HCT116 (cell line): ENCODE data around the gene HOMER2. TPM values are rescaled to one million over a fixed set of nuclear protein-coding genes. Genes with fewer than 3 reads are reported as not detected.

Experiments used
- ATAC-seq: fragments of 200-7000 bp; cut with Tn5 transposase; 2 replicates; pipeline ENCODE4 v1.9.1; 2020; ENCODE audit warnings: mild to moderate bottlenecking, moderate library complexity
- BruUV-seq: library from RNA; stranded (reverse); fragments of 400-500 nt; replicated peaks from 2 replicates; lab custom pipeline; 2021; lab: Mats Ljungman, UMichigan
- CTCF ChIA-PET: fragments of 300-600 bp; sonication (Branson Sonifier 250); formaldehyde crosslinking; loops from one replicate; lab custom pipeline; 2021; ENCODE audit warnings: antibody characterized with exemption; lab: Charles Lee
- POLR2A ChIA-PET: fragments of 300-600, 350-600 bp; sonication (Branson Sonifier 250); formaldehyde crosslinking; loops from one replicate; lab custom pipeline; 2021; ENCODE audit warnings: antibody characterized with exemption; lab: Charles Lee
- RAD21 ChIA-PET, 2 experiments: fragments of 300-600 bp; sonication (Branson Sonifier 250); formaldehyde crosslinking; loops; one replicate each; lab custom pipeline; 2023; ENCODE audit warnings: low total read pairs in 2 of 2; ENCODE audit not compliant: uncharacterized antibody in 2 of 2, unreplicated experiment in 2 of 2, low non-redundant PET in 1 of 2; lab: Charles Lee
- DNase-seq: peaks from one replicate; pipeline ENCODE4 v3.0.0-alpha.2; 2010; ENCODE audit warnings: low read depth, low spot score
- H2AFZ ChIP-seq: fragments of 200-600 bp; shearing (Covaris generic), sonication (generic); 2 replicates; pipeline ENCODE4 v1.6.1; 2017; ENCODE audit warnings: low read depth, mixed run types, mixed read lengths, antibody characterized with exemption, low read length; ENCODE audit not compliant: poor library complexity, severe bottlenecking
- H3K27ac ChIP-seq: 2 replicates; pipeline ENCODE4 v1.5.1; 2012; ENCODE audit warnings: low read depth, low read length
- H3K27me3 ChIP-seq: fragments of 200-600 bp; sonication (generic); 2 replicates; pipeline ENCODE4 v1.6.1; 2016; ENCODE audit warnings: mixed run types, low read length, mixed read lengths; ENCODE audit not compliant: insufficient read depth
- H3K36me3 ChIP-seq, 2 experiments: fragments of 200-500 bp in 1 of 2; fragments of 200-600 bp in 1 of 2; sonication (Bioruptor generic) in 1 of 2; sonication (generic) in 1 of 2; 2 replicates each; pipeline versions ENCODE4 v1.5.1 to v1.6.1; 2014 to 2016; ENCODE audit warnings: low read length in 2 of 2, inconsistent platforms in 1 of 2, mixed read lengths in 1 of 2, mixed run types in 1 of 2; ENCODE audit not compliant: insufficient read depth in 2 of 2, control insufficient read depth in 1 of 2
- H3K4me1 ChIP-seq, 2 experiments: fragments of 200-600 bp in 1 of 2; sonication (generic) in 1 of 2; 2 replicates each; pipeline versions ENCODE4 v1.5.1 to v1.6.1; 2012 to 2017; ENCODE audit warnings: low read length in 2 of 2, inconsistent platforms in 1 of 2, mild to moderate bottlenecking in 1 of 2, mixed read lengths in 1 of 2, mixed run types in 1 of 2, moderate library complexity in 1 of 2; ENCODE audit not compliant: insufficient read depth in 2 of 2, control insufficient read depth in 1 of 2
- H3K4me2 ChIP-seq: fragments of 200-600 bp; sonication (generic); 2 replicates; pipeline ENCODE4 v1.6.1; 2017; ENCODE audit warnings: mixed run types, low read length, mixed read lengths
- H3K4me3 ChIP-seq, 2 experiments: fragments of 200-600 bp in 1 of 2; sonication (generic) in 1 of 2; replicated peaks in 1 of 2; 2 replicates each; pipeline ENCODE4 v1.5.1; 2011 to 2016; ENCODE audit warnings: low read length in 2 of 2, control low read depth in 1 of 2, low read depth in 1 of 2, mild to moderate bottlenecking in 1 of 2, mixed read lengths in 1 of 2, mixed run types in 1 of 2
- H3K79me2 ChIP-seq: fragments of 200-600 bp; sonication (generic); 2 replicates; pipeline ENCODE4 v1.6.1; 2017; ENCODE audit warnings: mild to moderate bottlenecking, mixed run types, low read length, moderate library complexity, mixed read lengths; ENCODE audit not compliant: insufficient read depth
- H3K9ac ChIP-seq: fragments of 200-600 bp; sonication (generic); 2 replicates; pipeline ENCODE4 v1.6.1; 2016; ENCODE audit warnings: low read length, mixed read lengths
- H3K9me2 ChIP-seq: fragments of 200-600 bp; sonication (generic), shearing (Covaris generic); 2 replicates; pipeline ENCODE4 v1.6.1; 2017; ENCODE audit warnings: mixed run types, mild to moderate bottlenecking, moderate library complexity; ENCODE audit not compliant: insufficient read depth
- H3K9me3 ChIP-seq, 2 experiments: fragments of 200-500 bp in 1 of 2; fragments of 200-600 bp in 1 of 2; sonication (Bioruptor generic) in 1 of 2; sonication (generic) in 1 of 2; 2 replicates each; pipeline ENCODE4 v1.6.1; 2014 to 2017; ENCODE audit warnings: low read length in 2 of 2, mixed read lengths in 2 of 2, inconsistent platforms in 1 of 2, low read depth in 1 of 2, mild to moderate bottlenecking in 1 of 2, mixed run types in 1 of 2, moderate library complexity in 1 of 2; ENCODE audit not compliant: control insufficient read depth in 1 of 2, insufficient read depth in 1 of 2
- H4K20me1 ChIP-seq: fragments of 200-600 bp; sonication (generic), shearing (Covaris generic); 2 replicates; pipeline ENCODE4 v1.6.1; 2017; ENCODE audit warnings: mixed run types, mild to moderate bottlenecking, moderate library complexity; ENCODE audit not compliant: insufficient read depth
- ATF3 ChIP-seq: IDR thresholded peaks from 2 replicates; pipeline ENCODE4 v1.6.1; 2012
- CBX3 ChIP-seq: IDR thresholded peaks from 2 replicates; pipeline ENCODE4 v1.6.1; 2012; ENCODE audit warnings: low read depth
- CTCF ChIP-seq, 3 experiments: fragments of 200-600 bp in 1 of 3; sonication (generic) in 1 of 3; IDR thresholded peaks in 2 of 3; conservative IDR thresholded peaks in 1 of 3; 2 replicates each; pipeline ENCODE4 v1.5.1; 2012 to 2017; ENCODE audit warnings: low read depth in 2 of 3, low read length in 2 of 3, antibody characterized with exemption in 1 of 3, borderline replicate concordance in 1 of 3, control low read depth in 1 of 3, mild to moderate bottlenecking in 1 of 3, mixed read lengths in 1 of 3, mixed run types in 1 of 3, moderate library complexity in 1 of 3; ENCODE audit not compliant: insufficient read depth in 1 of 3
- EGR1 ChIP-seq: IDR thresholded peaks from 2 replicates; pipeline ENCODE4 v1.6.1; 2012; ENCODE audit warnings: low read depth
- ELF1 ChIP-seq: IDR thresholded peaks from 2 replicates; pipeline ENCODE4 v1.6.1; 2012; ENCODE audit warnings: low read depth, borderline replicate concordance
- FOSL1 ChIP-seq: IDR thresholded peaks from 2 replicates; pipeline ENCODE4 v1.6.1; 2012; ENCODE audit warnings: low read depth
- JUND ChIP-seq: IDR thresholded peaks from 2 replicates; pipeline ENCODE4 v1.6.1; 2012
- POLR2A ChIP-seq: IDR thresholded peaks from 2 replicates; pipeline ENCODE4 v1.7.0; 2011; ENCODE audit warnings: borderline replicate concordance; ENCODE audit not compliant: insufficient read depth, insufficient read length; ENCODE audit errors: extremely low read depth
- RAD21 ChIP-seq: IDR thresholded peaks from 2 replicates; pipeline ENCODE4 v1.6.1; 2012; ENCODE audit warnings: low read depth, mild to moderate bottlenecking
- REST ChIP-seq: IDR thresholded peaks from 2 replicates; pipeline ENCODE4 v1.6.1; 2012; ENCODE audit warnings: low read depth
- SP1 ChIP-seq: IDR thresholded peaks from 2 replicates; pipeline ENCODE4 v1.6.1; 2012; ENCODE audit warnings: low read depth
- SRF ChIP-seq: IDR thresholded peaks from 2 replicates; pipeline ENCODE4 v1.6.1; 2012; ENCODE audit warnings: low read depth
- YY1 ChIP-seq: IDR thresholded peaks from 2 replicates; pipeline ENCODE4 v1.6.1; 2011; ENCODE audit warnings: low read length, low read depth, moderate library complexity, mild to moderate bottlenecking; ENCODE audit not compliant: insufficient replicate concordance; ENCODE audit errors: extremely low read depth
- ZNF274 ChIP-seq: fragments of 200-500 bp; sonication (Bioruptor generic); IDR thresholded peaks from 2 replicates; pipeline ENCODE4 v1.6.1; 2014; ENCODE audit warnings: mild to moderate bottlenecking, low read depth, low read length, inconsistent platforms
- intact Hi-C: fragments of 100-400 bp; cut with micrococcal nuclease; formaldehyde crosslinking; loops from 2 replicates; pipeline ENCODE4 v1.10.0; 2022
- total RNA-seq: library from RNA; stranded (reverse); gene quantifications from one replicate; pipeline ENCODE4 v1.2.1, GENCODE V29; 2021; ENCODE audit not compliant: unreplicated experiment
- TF ChIP-seq, protein P1 (sequence below): IDR thresholded peaks from 2 replicates; pipeline ENCODE4 v1.6.1; 2012

Gene HOMER2
- total RNA-seq, 1 experiment from 2014 or later, result 3.9 TPM

GRCh38 chr15:82937712-82938058 lies 14.8 kb downstream of the HOMER2 start:
- Histone ChIP-seq H3K36me3 (no peaks in the 10 kb centered on the region), H3K9me2 (no peaks in the 10 kb centered on the region), H3K79me2 (no peaks in the 10 kb centered on the region), H2AFZ (no peak overlapping the region), H4K20me1 (no peaks in the 10 kb centered on the region), H3K9ac (no peak overlapping the region), H3K27me3 (no peaks in the 10 kb centered on the region), H3K27ac (no peak overlapping the region), H3K4me1 (peaks cover 2 to 9% of the 10 kb centered on the region in 2 experiments; a peak in 3 of 4 replicates), H3K9me3 (no peaks in the 10 kb centered on the region), H3K4me3 (no peak overlapping the region), H3K4me2 (no peak overlapping the region)
- ATAC-seq, result no peak
- TF ChIP-seq SP1, result no peak
- TF ChIP-seq CBX3, result no peak
- TF ChIP-seq ELF1, result no peak
- no peak for TF ChIP-seq ATF3
- TF ChIP-seq, protein P1, sequence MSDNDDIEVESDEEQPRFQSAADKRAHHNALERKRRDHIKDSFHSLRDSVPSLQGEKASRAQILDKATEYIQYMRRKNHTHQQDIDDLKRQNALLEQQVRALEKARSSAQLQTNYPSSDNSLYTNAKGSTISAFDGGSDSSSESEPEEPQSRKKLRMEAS, result no peak
- TF ChIP-seq JUND, result no peak
- TF ChIP-seq RAD21, result no peak
- TF ChIP-seq YY1, result no peak
- TF ChIP-seq POLR2A, result no peak
- no peak for TF ChIP-seq ZNF274
- no peak for TF ChIP-seq SRF
- no peak for TF ChIP-seq EGR1
- TF ChIP-seq REST, result no peak
- no peak for TF ChIP-seq FOSL1
- TF ChIP-seq CTCF (IDR thresholded peaks at IDR 0.05 in 2 of 3, conservative IDR thresholded peaks at IDR 0.05 in 1 of 3; ENCODE audit: borderline replicate concordance in 1 of 3, insufficient read depth in 1 of 3, low read depth in 2 of 3, low read length in 2 of 3), result no peak
- no peak for DNase-seq
- ChIA-PET RAD21 (no interaction called here), CTCF (no interaction called here), POLR2A (no interaction called here)
- intact Hi-C loops, result no loop called here
- BruUV-seq, result no TSS peak
